Neural progenitor cell (in vitro differentiated cells): ENCODE results near the gene CEP63. TPM values are rescaled to one million over a fixed set of nuclear protein-coding genes. Genes with fewer than 3 reads are reported as not detected.

Experiments
- DNase-seq: peaks from one replicate; pipeline ENCODE4 v3.0.0-alpha.2; 2016; ENCODE audit warnings: low spot score
- H2AFZ ChIP-seq: fragments of 200-600 bp; sonication (generic); replicated peaks from 2 replicates; pipeline ENCODE4 v1.6.1; 2016; ENCODE audit warnings: antibody characterized with exemption
- H3F3A ChIP-seq: fragments of 200-600 bp; sonication (generic); 2 replicates; pipeline ENCODE4 v1.6.1; 2016; ENCODE audit warnings: antibody characterized with exemption, low read depth
- H3K27ac ChIP-seq: fragments of 200-600 bp; sonication (generic); 2 replicates; pipeline ENCODE4 v1.5.1; 2016; ENCODE audit warnings: mild to moderate bottlenecking
- H3K27me3 ChIP-seq: fragments of 200-600 bp; sonication (generic); 2 replicates; pipeline ENCODE4 v1.6.1; 2016; ENCODE audit warnings: mild to moderate bottlenecking, moderate library complexity
- H3K36me3 ChIP-seq: fragments of 200-600 bp; sonication (generic); 2 replicates; pipeline ENCODE4 v1.5.1; 2016
- H3K4me1 ChIP-seq: fragments of 200-600 bp; sonication (generic); 2 replicates; pipeline ENCODE4 v1.6.1; 2016; ENCODE audit warnings: mixed run types
- H3K4me2 ChIP-seq: fragments of 200-600 bp; sonication (generic); 2 replicates; pipeline ENCODE4 v1.6.1; 2016
- H3K4me3 ChIP-seq: fragments of 200-600 bp; sonication (generic); 2 replicates; pipeline ENCODE4 v1.5.1; 2016
- H3K79me2 ChIP-seq: fragments of 200-600 bp; sonication (generic); 2 replicates; pipeline ENCODE4 v1.6.1; 2016; ENCODE audit warnings: low read depth
- H3K9ac ChIP-seq: fragments of 200-600 bp; sonication (generic); 2 replicates; pipeline ENCODE4 v1.6.1; 2016
- H3K9me3 ChIP-seq: fragments of 200-600 bp; sonication (generic); 2 replicates; pipeline ENCODE4 v1.5.1; 2016; ENCODE audit warnings: low read depth
- H4K20me1 ChIP-seq: fragments of 200-600 bp; sonication (generic); 2 replicates; pipeline ENCODE4 v1.6.1; 2016; ENCODE audit warnings: low read depth
- H3K27ac Mint-ChIP-seq: 3 replicates; pipeline ENCODE4 v1.8.0; 2021; ENCODE audit warnings: mixed read lengths
- H3K27me3 Mint-ChIP-seq: 2 replicates; pipeline ENCODE4 v1.8.0; 2022; ENCODE audit warnings: low read depth, mild to moderate bottlenecking, inconsistent platforms, moderate library complexity, mixed read lengths; ENCODE audit not compliant: insufficient read depth
- H3K36me3 Mint-ChIP-seq: 3 replicates; pipeline ENCODE4 v1.8.0; 2021; ENCODE audit warnings: mixed read lengths
- H3K4me1 Mint-ChIP-seq: 3 replicates; pipeline ENCODE4 v1.8.0; 2021; ENCODE audit warnings: mixed read lengths
- H3K4me3 Mint-ChIP-seq: 3 replicates; pipeline ENCODE4 v1.8.0; 2021; ENCODE audit warnings: mild to moderate bottlenecking, moderate library complexity, mixed read lengths
- H3K9me3 Mint-ChIP-seq: 3 replicates; pipeline ENCODE4 v1.8.0; 2020; ENCODE audit warnings: mixed read lengths
- CTCF ChIP-seq: fragments of 200-600 bp; sonication (generic); IDR thresholded peaks from 2 replicates; pipeline ENCODE4 v1.5.1; 2017; ENCODE audit warnings: antibody characterized with exemption, mild to moderate bottlenecking
- EZH2 ChIP-seq: fragments of 200-600 bp; sonication (generic); IDR thresholded peaks from 2 replicates; pipeline ENCODE4 v1.6.1; 2017; ENCODE audit warnings: antibody characterized with exemption, mild to moderate bottlenecking, moderate library complexity
- EZH2phosphoT487 ChIP-seq: fragments of 200-600 bp; sonication (generic); IDR thresholded peaks from 2 replicates; pipeline ENCODE4 v1.6.1; 2017; ENCODE audit warnings: antibody characterized with exemption
- total RNA-seq: library from RNA; depleted of rRNA; stranded (reverse); fragments of >200 nt; gene quantifications from 2 replicates; pipeline ENCODE4 v1.2.3, GENCODE V29; 2015; ENCODE audit warnings: low replicate concordance

The CEP63 gene
- 25.7 and 36.2 TPM in 2 replicates for total RNA-seq

GRCh38 chr3:134485718-134486576, at the start of gene CEP63, which contains the start of gene ANAPC13:
CEP63 (plus strand) TSS chr3:134486057; CDS start chr3:134495321, 9,264 bp downstream.
ANAPC13 (minus strand) TSS chr3:134485985; CDS start chr3:134482904, 3,081 bp downstream.
- Histone ChIP-seq H3K79me2 (peaks cover 71% of the 10 kb centered on the region), H4K20me1 (peaks cover 7% of the 10 kb centered on the region), H3K4me3 (peak within 1 kb of the TSS; percentile 68), H2AFZ (peak within 1 kb of the TSS; percentile 75), H3K4me2 (peak within 1 kb of the TSS; percentile 82), H3K36me3 (no peaks in the 10 kb centered on the region), H3K27ac (peak within 1 kb of the TSS; percentile 72), H3K4me1 (peaks cover 19% of the 10 kb centered on the region), H3K9me3 (no peaks in the 10 kb centered on the region), H3K27me3 (no peaks in the 10 kb centered on the region), H3K9ac (peak within 1 kb of the TSS; percentile 75), H3F3A (peaks cover 7% of the 10 kb centered on the region)
- Mint-ChIP-seq H3K4me1 (peaks cover 23% of the 10 kb centered on the region), H3K36me3 (peaks cover 12% of the 10 kb centered on the region), H3K4me3 (peak within 1 kb of the TSS; percentile 99), H3K9me3 (no peaks in the 10 kb centered on the region), H3K27ac (peak within 1 kb of the TSS; percentile 97), H3K27me3 (peaks cover 2% of the 10 kb centered on the region)
- TF ChIP-seq EZH2phosphoT487, result no peak
- DNase-seq, result peak; percentile 97

GRCh38 chr3:134437211-134437752, 48.6 kb upstream of the CEP63 start:
- no peak overlapping the region for H3K4me3 Mint-ChIP-seq
- no peaks in the 10 kb centered on the region for H3K27me3 ChIP-seq
- H3K4me1 Mint-ChIP-seq, result peaks cover 18% of the 10 kb centered on the region
- H2AFZ ChIP-seq, result peak overlapping the region; percentile 47
- no peaks in the 10 kb centered on the region for H3F3A ChIP-seq
- no peaks in the 10 kb centered on the region for H3K36me3 ChIP-seq
- no peaks in the 10 kb centered on the region for H3K9me3 ChIP-seq
- TF ChIP-seq EZH2phosphoT487, result no peak
- no peak for TF ChIP-seq EZH2
- TF ChIP-seq CTCF, result no peak
- no peak for DNase-seq
- H3K9me3 Mint-ChIP-seq, result peaks cover 3% of the 10 kb centered on the region
- H3K27me3 Mint-ChIP-seq, result peaks cover 2% of the 10 kb centered on the region
- H3K27ac Mint-ChIP-seq, result peak overlapping the region; percentile 5
- H4K20me1 ChIP-seq, result no peaks in the 10 kb centered on the region
- peaks cover 6% of the 10 kb centered on the region for H3K4me1 ChIP-seq
- no peak overlapping the region for H3K9ac ChIP-seq
- H3K4me2 ChIP-seq, result no peak overlapping the region
- H3K27ac ChIP-seq, result no peak overlapping the region
- no peaks in the 10 kb centered on the region for H3K36me3 Mint-ChIP-seq
- H3K4me3 ChIP-seq, result no peak overlapping the region
- no peaks in the 10 kb centered on the region for H3K79me2 ChIP-seq

GRCh38 chr3:134441321-134441720, 44.5 kb upstream of the CEP63 start:
- Histone ChIP-seq H4K20me1 (no peaks in the 10 kb centered on the region), H3K4me3 (no peak overlapping the region), H3K36me3 (no peaks in the 10 kb centered on the region), H3K4me2 (no peak overlapping the region), H3K79me2 (no peaks in the 10 kb centered on the region), H3K27ac (no peak overlapping the region), H3K9me3 (no peaks in the 10 kb centered on the region), H2AFZ (no peak overlapping the region), H3K27me3 (no peaks in the 10 kb centered on the region), H3K9ac (no peak overlapping the region), H3K4me1 (peaks cover 6% of the 10 kb centered on the region), H3F3A (no peaks in the 10 kb centered on the region)
- H3K27ac Mint-ChIP-seq, result no peak overlapping the region
- no peaks in the 10 kb centered on the region for H3K36me3 Mint-ChIP-seq
- no peak for TF ChIP-seq EZH2phosphoT487
- no peak for TF ChIP-seq CTCF
- TF ChIP-seq EZH2, result no peak
- H3K4me3 Mint-ChIP-seq, result no peak overlapping the region
- H3K27me3 Mint-ChIP-seq, result peaks cover 4% of the 10 kb centered on the region
- H3K4me1 Mint-ChIP-seq, result peaks cover 18% of the 10 kb centered on the region
- DNase-seq, result no peak
- H3K9me3 Mint-ChIP-seq, result peaks cover 9% of the 10 kb centered on the region
